ENCODE results near the gene WDTC1.
A peak's percentile ranks its signal among the peaks of the same experiment; 100 is the strongest.

WDTC1 gene

DNA sequence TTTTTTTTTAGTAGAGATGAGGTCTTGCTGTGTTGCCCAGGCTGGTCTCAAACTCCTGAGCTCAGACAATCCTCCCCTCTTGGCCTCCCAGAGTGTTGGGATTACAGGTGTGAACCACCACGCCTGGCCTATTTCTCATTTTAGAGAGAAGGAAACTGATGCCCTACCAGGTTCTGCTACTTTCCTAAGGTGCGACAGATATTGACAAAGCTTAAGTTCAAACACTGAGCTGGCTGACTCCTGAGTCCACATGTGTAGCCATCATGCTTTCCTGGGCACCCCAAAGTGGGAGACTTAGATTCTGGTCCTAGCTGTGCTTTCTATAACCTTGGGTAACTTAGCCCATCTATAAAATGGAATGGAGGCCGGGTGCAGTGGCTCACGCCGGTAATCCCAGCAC lies 82.4 kb downstream of the WDTC1 start:
- TF ChIP-seq POLR2AphosphoS5 (IDR thresholded peaks at IDR 0.05; ENCODE audit: low read depth, low read length) (no peak), FOXP2 (optimal IDR thresholded peaks at IDR 0.05; ENCODE audit: borderline replicate concordance, extremely low read depth, extremely low read length, insufficient read depth) (no peak), SIN3A (IDR thresholded peaks at IDR 0.05; ENCODE audit: borderline replicate concordance, insufficient read depth, low read length) (no peak), TAF1 (IDR thresholded peaks at IDR 0.05; ENCODE audit: borderline replicate concordance, insufficient read depth, low read length) (no peak)
- TF ChIP-seq, protein P1, sequence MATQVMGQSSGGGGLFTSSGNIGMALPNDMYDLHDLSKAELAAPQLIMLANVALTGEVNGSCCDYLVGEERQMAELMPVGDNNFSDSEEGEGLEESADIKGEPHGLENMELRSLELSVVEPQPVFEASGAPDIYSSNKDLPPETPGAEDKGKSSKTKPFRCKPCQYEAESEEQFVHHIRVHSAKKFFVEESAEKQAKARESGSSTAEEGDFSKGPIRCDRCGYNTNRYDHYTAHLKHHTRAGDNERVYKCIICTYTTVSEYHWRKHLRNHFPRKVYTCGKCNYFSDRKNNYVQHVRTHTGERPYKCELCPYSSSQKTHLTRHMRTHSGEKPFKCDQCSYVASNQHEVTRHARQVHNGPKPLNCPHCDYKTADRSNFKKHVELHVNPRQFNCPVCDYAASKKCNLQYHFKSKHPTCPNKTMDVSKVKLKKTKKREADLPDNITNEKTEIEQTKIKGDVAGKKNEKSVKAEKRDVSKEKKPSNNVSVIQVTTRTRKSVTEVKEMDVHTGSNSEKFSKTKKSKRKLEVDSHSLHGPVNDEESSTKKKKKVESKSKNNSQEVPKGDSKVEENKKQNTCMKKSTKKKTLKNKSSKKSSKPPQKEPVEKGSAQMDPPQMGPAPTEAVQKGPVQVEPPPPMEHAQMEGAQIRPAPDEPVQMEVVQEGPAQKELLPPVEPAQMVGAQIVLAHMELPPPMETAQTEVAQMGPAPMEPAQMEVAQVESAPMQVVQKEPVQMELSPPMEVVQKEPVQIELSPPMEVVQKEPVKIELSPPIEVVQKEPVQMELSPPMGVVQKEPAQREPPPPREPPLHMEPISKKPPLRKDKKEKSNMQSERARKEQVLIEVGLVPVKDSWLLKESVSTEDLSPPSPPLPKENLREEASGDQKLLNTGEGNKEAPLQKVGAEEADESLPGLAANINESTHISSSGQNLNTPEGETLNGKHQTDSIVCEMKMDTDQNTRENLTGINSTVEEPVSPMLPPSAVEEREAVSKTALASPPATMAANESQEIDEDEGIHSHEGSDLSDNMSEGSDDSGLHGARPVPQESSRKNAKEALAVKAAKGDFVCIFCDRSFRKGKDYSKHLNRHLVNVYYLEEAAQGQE (IDR thresholded peaks at IDR 0.05; ENCODE audit: insufficient read depth in 1 of 2, low read depth in 2 of 2, low read length in 2 of 2) = no peak

DNA sequence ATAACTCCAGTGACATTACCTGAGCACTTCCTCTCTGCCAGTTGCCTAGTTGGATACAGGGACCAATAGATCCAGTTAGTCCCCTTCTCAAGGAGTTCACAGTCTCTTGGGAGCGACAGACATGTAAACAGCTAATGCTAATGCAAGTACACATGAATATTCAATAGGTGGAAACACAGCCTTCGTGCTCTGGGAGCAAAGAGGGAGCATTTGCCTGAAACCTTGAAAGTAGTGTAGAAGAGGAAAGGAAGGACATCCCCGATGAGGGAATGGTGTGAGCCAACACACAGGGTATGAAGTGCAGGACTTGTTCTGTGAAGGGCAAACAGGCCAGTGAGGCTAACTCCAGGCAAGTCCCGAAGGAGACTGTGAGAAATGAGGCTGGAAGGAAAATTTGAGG lies 83.7 kb downstream of the WDTC1 start:
- TF ChIP-seq FOXP2 (optimal IDR thresholded peaks at IDR 0.05; ENCODE audit: borderline replicate concordance, extremely low read depth, extremely low read length, insufficient read depth) (no peak), TAF1 (IDR thresholded peaks at IDR 0.05; ENCODE audit: borderline replicate concordance, insufficient read depth, low read length) (no peak), POLR2AphosphoS5 (IDR thresholded peaks at IDR 0.05; ENCODE audit: low read depth, low read length) (no peak), SIN3A (IDR thresholded peaks at IDR 0.05; ENCODE audit: borderline replicate concordance, insufficient read depth, low read length) (no peak)
- TF ChIP-seq, protein P1 (IDR thresholded peaks at IDR 0.05; ENCODE audit: insufficient read depth in 1 of 2, low read depth in 2 of 2, low read length in 2 of 2) = no peak

DNA sequence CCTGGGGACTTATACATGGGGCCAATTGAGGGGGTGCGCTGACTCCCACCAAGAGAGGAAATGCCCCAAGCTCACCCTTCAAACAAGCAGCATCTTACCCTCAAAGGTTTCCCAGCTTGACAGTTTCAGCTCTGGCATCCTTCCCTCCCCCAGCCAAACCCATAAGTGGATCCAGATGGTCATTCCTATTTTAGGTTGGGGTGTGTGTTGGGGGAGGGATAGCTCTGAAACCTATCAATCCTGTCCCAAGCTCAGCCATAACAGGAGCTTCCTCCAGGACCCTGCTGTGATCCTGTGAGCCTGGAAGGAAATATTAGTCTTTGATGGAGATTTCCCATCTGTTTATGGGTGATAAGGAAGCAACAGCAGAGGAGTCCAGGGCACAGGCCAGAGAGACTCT lies 84.2 kb downstream of the WDTC1 start:
- TF ChIP-seq FOXP2 (optimal IDR thresholded peaks at IDR 0.05; ENCODE audit: borderline replicate concordance, extremely low read depth, extremely low read length, insufficient read depth) (no peak), SIN3A (IDR thresholded peaks at IDR 0.05; ENCODE audit: borderline replicate concordance, insufficient read depth, low read length) (no peak), TAF1 (IDR thresholded peaks at IDR 0.05; ENCODE audit: borderline replicate concordance, insufficient read depth, low read length) (no peak), POLR2AphosphoS5 (IDR thresholded peaks at IDR 0.05; ENCODE audit: low read depth, low read length) (no peak)
- TF ChIP-seq, protein P1 (IDR thresholded peaks at IDR 0.05; ENCODE audit: insufficient read depth in 1 of 2, low read depth in 2 of 2, low read length in 2 of 2) = no peak

GRCh38 chr1:27321813-27322568 lies 87.6 kb downstream of the WDTC1 start, which contains the start of gene TMEM222:
Gene TMEM222 (plus strand): TSS chr1:27322163. CDS start chr1:27322198, 35 bp downstream.
- peak; percentile 66 for TF ChIP-seq POLR2AphosphoS5 (IDR thresholded peaks at IDR 0.05; ENCODE audit: low read depth, low read length)
- peak; percentile 85 for TF ChIP-seq FOXP2 (optimal IDR thresholded peaks at IDR 0.05; ENCODE audit: borderline replicate concordance, extremely low read depth, extremely low read length, insufficient read depth)
- TF ChIP-seq, protein P1 (IDR thresholded peaks at IDR 0.05; ENCODE audit: insufficient read depth in 1 of 2, low read depth in 2 of 2, low read length in 2 of 2) = peak in 1 of 2 experiments; percentile 43; a peak in 1 of 4 replicates
- peak; percentile 61; the same call in 1 of the 2 replicates for TF ChIP-seq SIN3A (IDR thresholded peaks at IDR 0.05; ENCODE audit: borderline replicate concordance, insufficient read depth, low read length)
- peak; percentile 70; the same call in 1 of the 2 replicates for TF ChIP-seq TAF1 (IDR thresholded peaks at IDR 0.05; ENCODE audit: borderline replicate concordance, insufficient read depth, low read length)

Data from PFSK-1 (cell line).